H9 (cell line): ENCODE data around the gene EFNB2. TPM values are rescaled to one million over a fixed set of nuclear protein-coding genes. Genes with fewer than 3 reads are reported as not detected.

Experiments
- DNase-seq: peaks from one replicate; pipeline ENCODE4 v3.0.0-alpha.2; 2017
- H2AFZ ChIP-seq: one replicate; pipeline ENCODE4 v1.6.1; 2013; ENCODE audit warnings: mild to moderate bottlenecking, low read length, control low read depth, moderate library complexity
- H2AK5ac ChIP-seq: 2 replicates; pipeline ENCODE4 v1.6.1; 2013; ENCODE audit warnings: low read length, control low read depth, mixed read lengths; ENCODE audit not compliant: insufficient read length
- H2BK120ac ChIP-seq: one replicate; pipeline ENCODE4 v1.6.1; 2013; ENCODE audit warnings: low read depth, mild to moderate bottlenecking, low read length, control low read depth, inconsistent platforms; ENCODE audit not compliant: poor library complexity, severe bottlenecking
- H2BK12ac ChIP-seq: 2 replicates; pipeline ENCODE4 v1.6.1; 2013; ENCODE audit warnings: low read length, control low read depth, mixed read lengths, low read depth; ENCODE audit not compliant: insufficient read length
- H2BK15ac ChIP-seq: 2 replicates; pipeline ENCODE4 v1.6.1; 2013; ENCODE audit warnings: low read depth, low read length, control low read depth
- H2BK20ac ChIP-seq: one replicate; pipeline ENCODE4 v1.6.1; 2013; ENCODE audit warnings: low read depth, mild to moderate bottlenecking, low read length, control low read depth, inconsistent platforms; ENCODE audit not compliant: poor library complexity, severe bottlenecking
- H2BK5ac ChIP-seq: 2 replicates; pipeline ENCODE4 v1.6.1; 2013; ENCODE audit warnings: low read length, control low read depth, mixed read lengths; ENCODE audit not compliant: insufficient read length
- H3K14ac ChIP-seq: 2 replicates; pipeline ENCODE4 v1.6.1; 2013; ENCODE audit warnings: low read length, control low read depth; ENCODE audit not compliant: insufficient read depth
- H3K18ac ChIP-seq: 2 replicates; pipeline ENCODE4 v1.6.1; 2013; ENCODE audit warnings: low read depth, mild to moderate bottlenecking, mixed read lengths, low read length, control low read depth; ENCODE audit not compliant: insufficient read length
- H3K23ac ChIP-seq: 2 replicates; pipeline ENCODE4 v1.6.1; 2013; ENCODE audit warnings: low read length, control low read depth, mixed read lengths, low read depth; ENCODE audit not compliant: insufficient read length
- H3K23me2 ChIP-seq: 2 replicates; pipeline ENCODE4 v1.6.1; 2013; ENCODE audit warnings: low read depth, mild to moderate bottlenecking, mixed read lengths, low read length, control low read depth; ENCODE audit not compliant: insufficient read length, poor library complexity, severe bottlenecking
- H3K27ac ChIP-seq: 2 replicates; pipeline ENCODE4 v1.5.1; 2013; ENCODE audit warnings: low read length, control low read depth, mixed read lengths, low read depth; ENCODE audit not compliant: insufficient read length
- H3K27me3 ChIP-seq: 2 replicates; pipeline ENCODE4 v1.6.1; 2013; ENCODE audit warnings: low read length, control low read depth, inconsistent platforms; ENCODE audit not compliant: insufficient read depth
- H3K4ac ChIP-seq: 2 replicates; pipeline ENCODE4 v1.6.1; 2013; ENCODE audit warnings: low read depth, mild to moderate bottlenecking, control low read depth, inconsistent platforms, low read length, moderate library complexity
- H3K4me1 ChIP-seq: 2 replicates; pipeline ENCODE4 v1.6.1; 2013; ENCODE audit warnings: low read length, control low read depth, inconsistent platforms; ENCODE audit not compliant: insufficient read depth
- H3K4me2 ChIP-seq: 2 replicates; pipeline ENCODE4 v1.6.1; 2013; ENCODE audit warnings: low read length, control low read depth, mixed read lengths; ENCODE audit not compliant: insufficient read length, insufficient read depth
- H3K56ac ChIP-seq: 2 replicates; pipeline ENCODE4 v1.6.1; 2013; ENCODE audit warnings: low read depth, mild to moderate bottlenecking, mixed read lengths, low read length, control low read depth; ENCODE audit not compliant: insufficient read length
- H3K79me1 ChIP-seq: 2 replicates; pipeline ENCODE4 v1.6.1; 2013; ENCODE audit warnings: low read depth, mild to moderate bottlenecking, moderate library complexity, low read length, control low read depth, inconsistent platforms; ENCODE audit not compliant: insufficient read depth, poor library complexity, severe bottlenecking
- H3K79me2 ChIP-seq: 2 replicates; pipeline ENCODE4 v1.6.1; 2013; ENCODE audit warnings: low read length, control low read depth, inconsistent platforms; ENCODE audit not compliant: insufficient read depth
- H3K9ac ChIP-seq: 2 replicates; pipeline ENCODE4 v1.6.1; 2013; ENCODE audit warnings: low read length, control low read depth, mixed read lengths; ENCODE audit not compliant: insufficient read length; ENCODE audit errors: extremely low read depth
- H3K9me3 ChIP-seq: one replicate; pipeline ENCODE4 v1.6.1; 2013; ENCODE audit warnings: low read depth, low read length, inconsistent platforms; ENCODE audit not compliant: control insufficient read depth
- H3T11ph ChIP-seq: one replicate; pipeline ENCODE4 v1.6.1; 2013; ENCODE audit warnings: mild to moderate bottlenecking, low read length, control low read depth, inconsistent platforms
- H4K20me1 ChIP-seq: one replicate; pipeline ENCODE4 v1.6.1; 2013; ENCODE audit not compliant: control insufficient read depth, insufficient read length, insufficient read depth
- H4K5ac ChIP-seq: 2 replicates; pipeline ENCODE4 v1.6.1; 2013; ENCODE audit warnings: low read depth, mild to moderate bottlenecking, mixed read lengths, low read length, control low read depth; ENCODE audit not compliant: insufficient read length
- H4K8ac ChIP-seq: replicated peaks from 2 replicates; pipeline ENCODE4 v1.6.1; 2013; ENCODE audit warnings: low read length, control low read depth, mixed read lengths, low read depth; ENCODE audit not compliant: insufficient read length
- H4K91ac ChIP-seq: 2 replicates; pipeline ENCODE4 v1.6.1; 2013; ENCODE audit warnings: low read depth, mild to moderate bottlenecking, moderate library complexity, mixed read lengths, low read length, control low read depth; ENCODE audit not compliant: insufficient read length
- H3K27ac Mint-ChIP-seq, 3 experiments: 2 replicates in 2 of 3; 3 replicates in 1 of 3; pipeline ENCODE4 v1.8.0; 2020 to 2021; ENCODE audit warnings: mixed read lengths in 3 of 3, mild to moderate bottlenecking in 1 of 3, moderate library complexity in 1 of 3
- H3K27me3 Mint-ChIP-seq: 2 replicates; pipeline ENCODE4 v1.8.0; 2021; ENCODE audit warnings: low read depth, mild to moderate bottlenecking, moderate library complexity, mixed read lengths
- H3K36me3 Mint-ChIP-seq, 3 experiments: 2 replicates in 2 of 3; 3 replicates in 1 of 3; pipeline ENCODE4 v1.8.0; 2020 to 2021; ENCODE audit warnings: low read depth in 3 of 3, mixed read lengths in 3 of 3; ENCODE audit not compliant: insufficient read depth in 1 of 3
- H3K4me1 Mint-ChIP-seq, 2 experiments: 2 replicates each; pipeline ENCODE4 v1.8.0; 2020; ENCODE audit warnings: mixed read lengths in 2 of 2
- H3K4me3 Mint-ChIP-seq, 2 experiments: 2 replicates in 1 of 2; 3 replicates in 1 of 2; pipeline ENCODE4 v1.8.0; 2020 to 2021; ENCODE audit warnings: mild to moderate bottlenecking in 2 of 2, mixed read lengths in 2 of 2, moderate library complexity in 1 of 2
- H3K9me3 Mint-ChIP-seq, 2 experiments: 2 replicates in 1 of 2; 3 replicates in 1 of 2; pipeline ENCODE4 v1.8.0; 2020; ENCODE audit warnings: mild to moderate bottlenecking in 2 of 2, mixed read lengths in 2 of 2, moderate library complexity in 1 of 2
- CTCF ChIP-seq: fragments of 200-600 bp; sonication (generic); conservative IDR thresholded peaks from 3 replicates; pipeline ENCODE4 v1.8.0; 2021; ENCODE audit warnings: antibody characterized with exemption, mild to moderate bottlenecking
- WGBS: extraction: QIAGEN DNeasy Blood & Tissue Kit; methylation state at CpG from one replicate; pipeline ENCODE4 v1.1.7; 2013; ENCODE audit warnings: missing lambda C conversion rate, low lambda C conversion rate, mixed read lengths; ENCODE audit not compliant: insufficient read length; ENCODE audit errors: extremely low coverage; 5-methylcytosine and 5-hydroxymethylcytosine counted together
- total RNA-seq: library from RNA; stranded (reverse); gene quantifications from 2 replicates; pipeline ENCODE4 v1.2.1, GENCODE V29; 2021

The EFNB2 gene
- total RNA-seq, 1 experiment from 2014 or later, result 12.7 TPM

GRCh38 chr13:106561551-106562170 lies 26.2 kb upstream of the EFNB2 start:
- no peak overlapping the region for H3T11ph ChIP-seq
- no peak overlapping the region for H3K9ac ChIP-seq
- WGBS, result no CpG with 5 or more reads among the region's 6 CpGs
- H2BK5ac ChIP-seq, result no peak overlapping the region
- no peak overlapping the region for H2AK5ac ChIP-seq
- H3K27me3 ChIP-seq, result no peaks in the 10 kb centered on the region
- no peak overlapping the region for H4K8ac ChIP-seq
- H3K27ac Mint-ChIP-seq, result peak overlapping the region in 2 of 3 experiments; percentile 84 to 88; a peak in 2 of 7 replicates
- no peak overlapping the region for H3K56ac ChIP-seq
- H2AFZ ChIP-seq, result no peak overlapping the region
- H4K5ac ChIP-seq, result no peak overlapping the region
- no peak overlapping the region for H3K18ac ChIP-seq
- H2BK20ac ChIP-seq, result no peak overlapping the region
- no peaks in the 10 kb centered on the region for H3K9me3 Mint-ChIP-seq
- peaks cover 3% of the 10 kb centered on the region for H3K79me1 ChIP-seq
- H4K91ac ChIP-seq, result no peak overlapping the region
- H3K27me3 Mint-ChIP-seq, result no peaks in the 10 kb centered on the region
- H2BK15ac ChIP-seq, result no peak overlapping the region
- no peak overlapping the region for H3K27ac ChIP-seq
- H3K9me3 ChIP-seq, result no peaks in the 10 kb centered on the region
- H4K20me1 ChIP-seq, result no peaks in the 10 kb centered on the region
- H3K36me3 Mint-ChIP-seq, result peaks cover 27 to 38% (median 35%) of the 10 kb centered on the region in 3 experiments
- no peak overlapping the region for H3K4ac ChIP-seq
- DNase-seq, result no peak
- H3K4me1 ChIP-seq, result peaks cover 7% of the 10 kb centered on the region
- H3K4me3 Mint-ChIP-seq, result no peak overlapping the region
- peaks cover 71% of the 10 kb centered on the region for H3K79me2 ChIP-seq
- H2BK120ac ChIP-seq, result no peak overlapping the region
- H3K14ac ChIP-seq, result 0 out of 2 replicates have a peak overlapping the region, but pooled peaks have one; percentile 12
- H2BK12ac ChIP-seq, result no peak overlapping the region
- H3K23ac ChIP-seq, result no peak overlapping the region
- no peak for TF ChIP-seq CTCF
- H3K23me2 ChIP-seq, result peaks cover 6% of the 10 kb centered on the region
- H3K4me1 Mint-ChIP-seq, result peaks cover 51 to 54% of the 10 kb centered on the region in 2 experiments
- H3K4me2 ChIP-seq, result peak overlapping the region; percentile 4
